ENCODE measurements around the gene SKIC2.
"Not testable (repeated sequence)": the region's sequence is repeated elsewhere in the genome, so short reads cannot be mapped to it uniquely, and the experiment has no call there.

Gene SKIC2

DNA sequence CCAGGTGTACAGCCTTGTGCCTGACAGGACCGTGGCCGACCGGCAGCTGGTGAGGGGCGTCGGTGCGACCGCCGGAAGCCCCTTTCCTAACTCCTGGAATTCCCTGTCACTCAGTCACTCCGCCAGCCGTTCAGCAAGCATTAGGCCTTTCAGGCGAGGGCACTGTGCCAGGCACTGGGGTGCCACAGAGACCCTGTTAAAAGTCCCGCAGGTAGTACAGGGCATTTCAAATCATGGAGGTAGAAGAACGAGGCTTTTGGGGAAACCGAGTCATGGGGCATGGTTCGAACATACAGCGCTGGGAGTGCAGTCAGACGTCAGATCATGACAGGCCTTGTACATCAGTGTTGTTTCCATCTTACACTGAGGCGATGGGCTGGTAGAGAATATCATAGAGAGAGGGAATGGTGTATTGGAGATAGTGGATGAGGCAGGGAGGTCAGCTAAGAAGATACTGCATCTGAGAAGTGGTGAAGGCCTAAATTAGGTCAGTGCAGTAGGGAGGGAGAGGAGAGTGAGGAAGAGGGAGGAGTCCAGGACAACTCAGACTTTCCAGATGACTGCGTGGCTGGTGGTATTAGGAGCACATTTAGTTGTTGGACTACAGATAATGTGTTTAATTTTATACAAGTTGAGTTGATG, 13.9 kb downstream of the SKIC2 start:
- peak overlapping the region; percentile 91 for H3K4me3 Mint-ChIP-seq
- peaks cover 2% of the 10 kb centered on the region for H3K27me3 Mint-ChIP-seq (ENCODE audit: low read depth, poor library complexity)
- TF ChIP-seq, protein P1, sequence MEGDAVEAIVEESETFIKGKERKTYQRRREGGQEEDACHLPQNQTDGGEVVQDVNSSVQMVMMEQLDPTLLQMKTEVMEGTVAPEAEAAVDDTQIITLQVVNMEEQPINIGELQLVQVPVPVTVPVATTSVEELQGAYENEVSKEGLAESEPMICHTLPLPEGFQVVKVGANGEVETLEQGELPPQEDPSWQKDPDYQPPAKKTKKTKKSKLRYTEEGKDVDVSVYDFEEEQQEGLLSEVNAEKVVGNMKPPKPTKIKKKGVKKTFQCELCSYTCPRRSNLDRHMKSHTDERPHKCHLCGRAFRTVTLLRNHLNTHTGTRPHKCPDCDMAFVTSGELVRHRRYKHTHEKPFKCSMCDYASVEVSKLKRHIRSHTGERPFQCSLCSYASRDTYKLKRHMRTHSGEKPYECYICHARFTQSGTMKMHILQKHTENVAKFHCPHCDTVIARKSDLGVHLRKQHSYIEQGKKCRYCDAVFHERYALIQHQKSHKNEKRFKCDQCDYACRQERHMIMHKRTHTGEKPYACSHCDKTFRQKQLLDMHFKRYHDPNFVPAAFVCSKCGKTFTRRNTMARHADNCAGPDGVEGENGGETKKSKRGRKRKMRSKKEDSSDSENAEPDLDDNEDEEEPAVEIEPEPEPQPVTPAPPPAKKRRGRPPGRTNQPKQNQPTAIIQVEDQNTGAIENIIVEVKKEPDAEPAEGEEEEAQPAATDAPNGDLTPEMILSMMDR (IDR thresholded peaks at IDR 0.05) = no peak
- peaks cover 35% of the 10 kb centered on the region for H3K4me1 Mint-ChIP-seq
- no peak for DNase-seq
- H3K9me3 Mint-ChIP-seq = peaks cover 29% of the 10 kb centered on the region
- peaks cover 46% of the 10 kb centered on the region for H3K36me3 Mint-ChIP-seq (ENCODE audit: low read depth)
- H3K27ac Mint-ChIP-seq = peak overlapping the region; percentile 100

DNA sequence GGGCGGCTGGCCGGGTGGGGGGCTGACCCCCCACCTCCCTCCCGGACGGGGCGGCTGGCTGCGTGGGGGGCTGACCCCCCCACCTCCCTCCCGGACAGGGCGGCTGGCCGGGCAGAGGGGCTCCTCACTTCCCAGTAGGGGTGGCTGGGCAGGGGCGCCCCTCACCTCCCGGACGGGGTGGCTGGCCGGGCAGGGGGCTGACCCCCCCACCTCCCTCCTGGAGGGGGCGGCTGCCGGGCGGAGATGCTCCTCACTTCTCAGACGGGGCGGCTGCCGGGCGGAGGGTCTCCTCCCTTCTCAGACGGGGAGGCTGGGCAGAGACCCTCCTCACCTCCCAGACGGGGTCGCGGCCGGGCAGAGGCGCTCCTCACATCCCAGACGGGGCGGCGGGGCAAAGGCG, 17.1 kb downstream of the SKIC2 start:
- H3K9me3 Mint-ChIP-seq = peaks cover 32% of the 10 kb centered on the region
- H3K36me3 Mint-ChIP-seq (ENCODE audit: low read depth) = peaks cover 51% of the 10 kb centered on the region
- H3K27me3 Mint-ChIP-seq (ENCODE audit: low read depth, poor library complexity); H3K4me3 Mint-ChIP-seq; DNase-seq; H3K27ac Mint-ChIP-seq: not testable (repeated sequence)
- H3K4me1 Mint-ChIP-seq = peaks cover 23% of the 10 kb centered on the region

DNA sequence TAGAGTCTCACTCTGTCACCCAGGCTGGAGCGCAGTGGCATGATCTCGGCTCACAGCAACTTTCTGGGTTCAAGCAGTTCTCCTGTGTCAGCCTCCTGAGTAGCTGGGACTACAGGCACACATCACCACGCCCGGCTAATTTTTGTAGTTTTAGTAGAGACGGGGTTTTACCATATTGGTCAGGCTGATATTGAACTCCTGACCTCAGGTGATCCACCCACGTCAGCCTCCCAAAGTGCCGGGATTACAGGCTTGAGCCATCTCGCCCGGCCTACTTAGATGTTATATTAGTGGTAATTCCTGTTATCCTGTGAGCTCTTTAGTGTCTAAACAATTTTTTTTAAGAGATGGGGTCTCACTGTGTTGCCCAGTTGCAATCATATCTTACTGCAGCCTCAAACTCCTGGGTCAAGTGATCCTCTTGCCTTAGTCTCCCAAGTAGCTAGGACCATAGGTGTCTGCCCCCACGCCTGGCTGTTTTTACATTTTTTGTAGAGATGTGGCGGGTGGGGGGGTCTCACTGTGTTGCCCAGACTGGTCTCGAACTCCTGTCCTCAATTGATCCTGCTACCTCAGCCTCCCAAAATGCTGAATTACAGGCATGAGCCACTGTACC, 18.9 kb downstream of the SKIC2 start:
- peaks cover 32% of the 10 kb centered on the region for H3K9me3 Mint-ChIP-seq
- no peak for DNase-seq
- no peak overlapping the region for H3K4me3 Mint-ChIP-seq
- H3K36me3 Mint-ChIP-seq (ENCODE audit: low read depth) = peaks cover 49% of the 10 kb centered on the region
- peaks cover 10% of the 10 kb centered on the region for H3K4me1 Mint-ChIP-seq
- TF ChIP-seq, protein P1 (IDR thresholded peaks at IDR 0.05) = no peak
- peaks cover 2% of the 10 kb centered on the region for H3K27me3 Mint-ChIP-seq (ENCODE audit: low read depth, poor library complexity)
- no peak overlapping the region for H3K27ac Mint-ChIP-seq

DNA sequence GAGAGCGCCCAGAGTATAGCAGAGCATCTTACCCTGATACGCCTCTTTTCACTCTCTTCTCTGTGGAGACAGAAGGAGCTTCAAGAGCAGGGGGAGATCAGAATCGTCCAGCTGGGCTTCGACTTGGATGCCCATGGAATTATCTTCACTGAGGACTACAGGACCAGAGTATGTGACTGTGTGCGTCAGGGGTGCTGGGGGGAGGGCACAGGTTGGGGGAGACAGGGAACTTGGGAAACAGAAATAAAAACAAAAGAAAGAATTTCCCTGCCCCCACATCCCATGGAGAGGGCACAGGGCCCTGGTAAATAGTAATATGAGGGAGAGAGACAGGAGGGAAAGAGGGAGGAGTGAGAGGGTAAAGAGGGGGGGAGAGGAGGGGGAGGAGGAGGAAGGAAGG, 19.9 kb downstream of the SKIC2 start:
- Mint-ChIP-seq H3K4me1 (peaks cover under 1% of the 10 kb centered on the region), H3K9me3 (peaks cover 32% of the 10 kb centered on the region), H3K36me3 (ENCODE audit: low read depth) (peaks cover 39% of the 10 kb centered on the region), H3K27ac (no peak overlapping the region), H3K4me3 (no peak overlapping the region), H3K27me3 (ENCODE audit: low read depth, poor library complexity) (peaks cover 2% of the 10 kb centered on the region)
- TF ChIP-seq, protein P1 (IDR thresholded peaks at IDR 0.05) = no peak
- no peak for DNase-seq

DNA sequence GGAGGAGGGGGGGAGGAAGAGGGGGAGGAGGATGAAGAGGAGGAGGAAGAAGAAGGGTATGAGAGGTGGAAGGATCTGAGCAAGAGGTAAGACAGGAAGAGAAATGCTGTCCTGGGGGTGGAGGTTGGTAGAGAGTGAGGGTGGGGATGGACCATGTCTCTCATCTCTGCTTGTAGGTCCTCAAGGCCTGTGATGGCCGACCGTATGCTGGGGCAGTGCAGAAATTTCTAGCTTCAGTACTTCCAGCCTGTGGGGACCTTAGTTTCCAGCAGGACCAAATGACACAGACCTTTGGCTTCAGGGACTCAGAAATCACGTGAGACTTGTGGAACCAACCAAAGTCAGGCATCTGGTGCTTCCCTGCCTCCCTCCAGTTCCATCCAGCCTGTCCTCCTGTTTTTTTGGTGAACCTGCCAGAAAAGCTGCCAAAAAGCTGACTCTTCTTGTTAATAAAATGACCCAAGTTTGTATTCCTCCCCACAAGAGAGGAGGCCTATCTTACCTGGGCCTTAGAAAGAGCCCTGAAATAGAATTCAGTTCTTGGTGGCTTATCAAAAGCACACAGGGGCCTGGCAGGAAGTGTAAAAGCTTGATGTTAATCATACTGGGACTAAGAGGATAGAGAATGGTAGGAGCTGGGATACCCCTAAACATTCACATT, 20.4 kb downstream of the SKIC2 start:
- H3K9me3 Mint-ChIP-seq = peaks cover 27% of the 10 kb centered on the region
- peaks cover 34% of the 10 kb centered on the region for H3K36me3 Mint-ChIP-seq (ENCODE audit: low read depth)
- DNase-seq = no peak
- TF ChIP-seq, protein P1 (IDR thresholded peaks at IDR 0.05) = no peak
- no peak overlapping the region for H3K27ac Mint-ChIP-seq
- H3K27me3 Mint-ChIP-seq (ENCODE audit: low read depth, poor library complexity) = peaks cover 2% of the 10 kb centered on the region
- no peaks in the 10 kb centered on the region for H3K4me1 Mint-ChIP-seq
- no peak overlapping the region for H3K4me3 Mint-ChIP-seq

DNA sequence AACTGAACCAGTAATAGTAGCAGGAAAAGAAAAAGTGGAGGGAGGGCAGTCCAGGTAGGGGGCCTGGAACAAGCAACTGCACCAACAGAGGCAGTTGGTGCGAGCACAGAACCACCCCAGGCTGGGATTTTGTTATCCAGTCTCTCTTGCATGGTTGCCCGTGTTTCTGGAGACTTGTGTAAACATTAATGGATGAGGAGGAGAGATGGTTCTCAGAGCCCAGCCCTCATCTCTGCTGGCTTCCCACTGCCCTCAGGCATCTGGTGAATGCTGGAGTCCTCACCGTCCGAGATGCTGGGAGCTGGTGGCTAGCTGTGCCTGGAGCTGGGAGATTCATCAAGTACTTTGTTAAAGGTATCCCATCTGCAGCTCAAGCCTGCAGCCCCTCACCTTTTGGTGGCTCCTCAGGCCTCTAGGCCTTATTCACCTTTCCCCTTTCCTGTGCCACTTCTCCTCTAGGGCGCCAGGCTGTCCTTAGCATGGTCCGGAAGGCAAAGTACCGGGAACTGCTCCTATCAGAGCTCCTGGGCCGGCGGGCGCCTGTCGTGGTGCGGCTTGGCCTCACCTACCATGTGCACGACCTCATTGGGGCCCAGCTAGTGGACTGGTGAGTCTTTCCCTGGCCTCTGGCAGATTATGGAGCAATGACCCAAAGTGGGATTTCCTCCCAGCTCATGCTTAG, 21.4 kb downstream of the SKIC2 start:
- H3K4me3 Mint-ChIP-seq; H3K4me1 Mint-ChIP-seq; DNase-seq; H3K27me3 Mint-ChIP-seq (ENCODE audit: low read depth, poor library complexity); H3K27ac Mint-ChIP-seq: not testable (repeated sequence)
- peaks cover 17% of the 10 kb centered on the region for H3K9me3 Mint-ChIP-seq
- peaks cover 24% of the 10 kb centered on the region for H3K36me3 Mint-ChIP-seq (ENCODE audit: low read depth)

DNA sequence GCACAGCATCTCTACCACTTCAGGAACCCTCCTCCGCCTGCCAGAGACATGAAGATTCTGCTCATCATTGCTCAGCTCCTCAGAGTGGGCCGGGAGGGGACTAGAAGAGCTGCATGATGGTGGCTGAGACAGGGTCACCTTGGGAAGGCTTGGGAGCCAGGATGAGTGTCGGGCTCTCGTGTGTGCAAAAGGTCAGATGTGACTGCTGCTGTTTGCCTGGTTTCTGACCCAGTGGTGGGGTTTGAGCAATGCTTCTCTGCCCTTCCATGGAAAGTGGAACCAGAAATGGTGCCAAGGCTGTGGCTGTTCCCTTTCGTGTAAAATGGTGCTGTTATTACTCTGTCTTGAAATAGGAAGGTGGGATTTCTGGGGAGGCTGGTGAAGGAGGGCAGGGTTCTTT, 22.0 kb downstream of the SKIC2 start:
- DNase-seq; H3K27ac Mint-ChIP-seq; H3K4me3 Mint-ChIP-seq; H3K4me1 Mint-ChIP-seq; H3K27me3 Mint-ChIP-seq (ENCODE audit: low read depth, poor library complexity): not testable (repeated sequence)
- H3K36me3 Mint-ChIP-seq (ENCODE audit: low read depth) = peaks cover 20% of the 10 kb centered on the region
- H3K9me3 Mint-ChIP-seq = peaks cover 14% of the 10 kb centered on the region

DNA sequence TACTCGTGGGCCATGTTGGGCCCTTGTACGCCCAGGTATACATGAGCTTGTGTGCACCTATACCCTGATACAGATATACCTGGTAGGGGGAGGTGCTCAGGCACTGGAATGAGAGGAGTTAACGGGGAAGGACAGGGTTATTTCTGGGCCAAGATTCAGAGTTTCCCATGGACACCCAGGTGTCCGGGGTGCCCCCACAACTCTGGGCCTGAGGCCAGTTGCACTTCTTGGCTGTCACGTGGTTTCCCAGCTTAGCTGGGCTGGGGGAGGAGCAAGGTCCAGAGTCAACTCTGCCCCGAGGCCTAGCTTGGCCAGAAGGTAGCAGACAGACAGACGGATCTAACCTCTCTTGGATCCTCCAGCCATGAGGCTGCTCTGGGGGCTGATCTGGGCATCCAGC, 22.8 kb downstream of the SKIC2 start, which contains the start of gene C4A:
Gene C4A (plus strand): TSS at position 314 of the 400 bp plus-strand sequence. CDS start 51 bp downstream, at position 365.
- Mint-ChIP-seq H3K36me3 (ENCODE audit: low read depth) (peaks cover 18% of the 10 kb centered on the region), H3K9me3 (peaks cover 12% of the 10 kb centered on the region)
- H3K4me1 Mint-ChIP-seq; H3K27me3 Mint-ChIP-seq (ENCODE audit: low read depth, poor library complexity); H3K4me3 Mint-ChIP-seq; DNase-seq; H3K27ac Mint-ChIP-seq: not testable (repeated sequence)

DNA sequence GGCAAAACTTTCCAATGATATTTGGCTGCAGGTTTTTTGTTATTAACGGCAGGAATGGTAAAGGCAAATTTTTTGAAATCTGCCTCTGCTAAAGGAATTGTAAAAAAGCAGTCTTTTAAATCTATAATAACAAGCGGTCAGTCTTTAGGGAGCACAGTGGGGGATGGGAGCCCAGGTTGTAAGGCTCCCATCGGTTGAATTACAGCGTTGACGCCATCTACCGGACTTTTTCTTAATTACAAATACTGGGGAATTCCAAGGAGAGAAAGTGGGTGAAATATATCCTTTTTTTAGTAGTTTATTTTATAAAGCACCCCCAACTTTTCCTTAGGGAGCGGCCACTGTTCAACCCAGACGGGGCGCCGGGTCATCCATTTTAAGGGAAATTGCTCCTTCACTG, 30.4 kb downstream of the SKIC2 start:
- not testable (repeated sequence) for H3K27me3 Mint-ChIP-seq (ENCODE audit: low read depth, poor library complexity); H3K9me3 Mint-ChIP-seq

DNA sequence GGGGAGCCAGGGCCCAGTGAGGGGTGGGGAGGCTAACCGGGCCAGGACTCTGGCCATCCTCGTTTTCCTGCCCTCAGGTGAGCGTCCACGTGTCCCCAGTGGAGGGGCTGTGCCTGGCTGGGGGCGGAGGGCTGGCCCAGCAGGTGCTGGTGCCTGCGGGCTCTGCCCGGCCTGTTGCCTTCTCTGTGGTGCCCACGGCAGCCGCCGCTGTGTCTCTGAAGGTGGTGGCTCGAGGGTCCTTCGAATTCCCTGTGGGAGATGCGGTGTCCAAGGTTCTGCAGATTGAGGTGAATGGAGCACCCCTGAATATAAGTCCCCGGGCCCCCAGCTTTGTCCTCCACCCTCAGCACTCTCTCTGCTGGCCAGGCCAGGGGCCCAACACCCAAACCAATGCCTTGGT, 35.4 kb downstream of the SKIC2 start:
- H3K9me3 Mint-ChIP-seq; H3K27ac Mint-ChIP-seq; H3K4me3 Mint-ChIP-seq; H3K36me3 Mint-ChIP-seq (ENCODE audit: low read depth); H3K4me1 Mint-ChIP-seq; H3K27me3 Mint-ChIP-seq (ENCODE audit: low read depth, poor library complexity); DNase-seq: not testable (repeated sequence)

More for the DNA sequence above, 30.4 kb downstream of the SKIC2 start:
- not testable (repeated sequence) for H3K4me1 Mint-ChIP-seq; H3K27ac Mint-ChIP-seq; H3K4me3 Mint-ChIP-seq; H3K36me3 Mint-ChIP-seq (ENCODE audit: low read depth); DNase-seq
